ENCODE data around the gene ATF7. TPM values are rescaled to one million over a fixed set of nuclear protein-coding genes. Genes with fewer than 3 reads are reported as not detected.

The ATF7 gene
- polyA plus RNA-seq, 2 donors, result 15.9 to 23.5 TPM

GRCh38 chr12:53564941-53565340 lies 61.2 kb downstream of the ATF7 start:
- no peaks in the 10 kb centered on the region for H3K36me3 ChIP-seq (ENCODE audit: control insufficient read depth in 2 of 2, insufficient read depth in 2 of 2, low read length in 1 of 2)
- no peak overlapping the region for H3K4me3 ChIP-seq (ENCODE audit: low read depth in 1 of 2, low read length in 2 of 2)
- H3K27ac ChIP-seq (ENCODE audit: low read depth in 2 of 2, low read length in 1 of 2), result no peak overlapping the region
- no peaks in the 10 kb centered on the region for H3K4me1 ChIP-seq (ENCODE audit: control insufficient read depth in 2 of 2, insufficient read depth in 2 of 2, low read length in 1 of 2)
- H3K27me3 ChIP-seq (ENCODE audit: control insufficient read depth in 1 of 2, insufficient read depth in 2 of 2, low read length in 2 of 2), result no peaks in the 10 kb centered on the region
- H3K9me3 ChIP-seq (ENCODE audit: control insufficient read depth in 2 of 2, insufficient read depth in 1 of 2, low read depth in 1 of 2, low read length in 1 of 2), result no peaks in the 10 kb centered on the region

GRCh38 chr12:53564278-53564677 lies 61.9 kb downstream of the ATF7 start:
- no peaks in the 10 kb centered on the region for H3K27me3 ChIP-seq (ENCODE audit: control insufficient read depth in 1 of 2, insufficient read depth in 2 of 2, low read length in 2 of 2)
- no peak overlapping the region for H3K4me3 ChIP-seq (ENCODE audit: low read depth in 1 of 2, low read length in 2 of 2)
- H3K36me3 ChIP-seq (ENCODE audit: control insufficient read depth in 2 of 2, insufficient read depth in 2 of 2, low read length in 1 of 2), result no peaks in the 10 kb centered on the region
- H3K4me1 ChIP-seq (ENCODE audit: control insufficient read depth in 2 of 2, insufficient read depth in 2 of 2, low read length in 1 of 2), result no peaks in the 10 kb centered on the region
- H3K27ac ChIP-seq (ENCODE audit: low read depth in 2 of 2, low read length in 1 of 2), result no peak overlapping the region
- 83 to 85% methylated on average over 2 of the region's 2 CpGs for WGBS, 2 donors
- H3K9me3 ChIP-seq (ENCODE audit: control insufficient read depth in 2 of 2, insufficient read depth in 1 of 2, low read depth in 1 of 2, low read length in 1 of 2), result no peaks in the 10 kb centered on the region

- no peaks in the 10 kb centered on the region for H3K9me3 ChIP-seq (ENCODE audit: control insufficient read depth in 2 of 2, insufficient read depth in 1 of 2, low read depth in 1 of 2, low read length in 1 of 2)
- H3K36me3 ChIP-seq (ENCODE audit: control insufficient read depth in 2 of 2, insufficient read depth in 2 of 2, low read length in 1 of 2), result no peaks in the 10 kb centered on the region
- H3K4me3 ChIP-seq (ENCODE audit: low read depth in 1 of 2, low read length in 2 of 2), result no peak overlapping the region
- H3K27ac ChIP-seq (ENCODE audit: low read depth in 2 of 2, low read length in 1 of 2), result no peak overlapping the region
- 87 to 94% methylated on average over 2 of the region's 2 CpGs for WGBS, 2 donors
- H3K27me3 ChIP-seq (ENCODE audit: control insufficient read depth in 1 of 2, insufficient read depth in 2 of 2, low read length in 2 of 2), result no peaks in the 10 kb centered on the region
- no peaks in the 10 kb centered on the region for H3K4me1 ChIP-seq (ENCODE audit: control insufficient read depth in 2 of 2, insufficient read depth in 2 of 2, low read length in 1 of 2)
Measured at GRCh38 chr12:53563452-53564028, 62.6 kb downstream of the ATF7 start.

- no peak overlapping the region for H3K4me3 ChIP-seq (ENCODE audit: low read depth in 1 of 2, low read length in 2 of 2)
- no peaks in the 10 kb centered on the region for H3K9me3 ChIP-seq (ENCODE audit: control insufficient read depth in 2 of 2, insufficient read depth in 1 of 2, low read depth in 1 of 2, low read length in 1 of 2)
- H3K27ac ChIP-seq (ENCODE audit: low read depth in 2 of 2, low read length in 1 of 2), result peak overlapping the region in 1 of 2 donors; percentile 7
- WGBS, 2 donors, result 36 to 46% methylated on average over 1 of the region's 1 CpG
- no peaks in the 10 kb centered on the region for H3K27me3 ChIP-seq (ENCODE audit: control insufficient read depth in 1 of 2, insufficient read depth in 2 of 2, low read length in 2 of 2)
- H3K36me3 ChIP-seq (ENCODE audit: control insufficient read depth in 2 of 2, insufficient read depth in 2 of 2, low read length in 1 of 2), result no peaks in the 10 kb centered on the region
- H3K4me1 ChIP-seq (ENCODE audit: control insufficient read depth in 2 of 2, insufficient read depth in 2 of 2, low read length in 1 of 2), result no peaks in the 10 kb centered on the region
Measured at GRCh38 chr12:53561590-53561953, 64.6 kb downstream of the ATF7 start.

- no peak overlapping the region for H3K4me3 ChIP-seq (ENCODE audit: low read depth in 1 of 2, low read length in 2 of 2)
- H3K36me3 ChIP-seq (ENCODE audit: control insufficient read depth in 2 of 2, insufficient read depth in 2 of 2, low read length in 1 of 2), result no peaks in the 10 kb centered on the region
- H3K9me3 ChIP-seq (ENCODE audit: control insufficient read depth in 2 of 2, insufficient read depth in 1 of 2, low read depth in 1 of 2, low read length in 1 of 2), result no peaks in the 10 kb centered on the region
- H3K4me1 ChIP-seq (ENCODE audit: control insufficient read depth in 2 of 2, insufficient read depth in 2 of 2, low read length in 1 of 2), result no peaks in the 10 kb centered on the region
- WGBS, 2 donors, result 93 to 97% methylated on average over 2 of the region's 2 CpGs
- no peak overlapping the region for H3K27ac ChIP-seq (ENCODE audit: low read depth in 2 of 2, low read length in 1 of 2)
- no peaks in the 10 kb centered on the region for H3K27me3 ChIP-seq (ENCODE audit: control insufficient read depth in 1 of 2, insufficient read depth in 2 of 2, low read length in 2 of 2)
Measured at GRCh38 chr12:53560912-53561589, 65.1 kb downstream of the ATF7 start.

- WGBS, 2 donors, result 68 to 82% methylated on average over 6 of the region's 6 CpGs
- no peaks in the 10 kb centered on the region for H3K36me3 ChIP-seq (ENCODE audit: control insufficient read depth in 2 of 2, insufficient read depth in 2 of 2, low read length in 1 of 2)
- no peak overlapping the region for H3K27ac ChIP-seq (ENCODE audit: low read depth in 2 of 2, low read length in 1 of 2)
- H3K4me1 ChIP-seq (ENCODE audit: control insufficient read depth in 2 of 2, insufficient read depth in 2 of 2, low read length in 1 of 2), result no peaks in the 10 kb centered on the region
- H3K27me3 ChIP-seq (ENCODE audit: control insufficient read depth in 1 of 2, insufficient read depth in 2 of 2, low read length in 2 of 2), result no peaks in the 10 kb centered on the region
- no peaks in the 10 kb centered on the region for H3K9me3 ChIP-seq (ENCODE audit: control insufficient read depth in 2 of 2, insufficient read depth in 1 of 2, low read depth in 1 of 2, low read length in 1 of 2)
- H3K4me3 ChIP-seq (ENCODE audit: low read depth in 1 of 2, low read length in 2 of 2), result no peak overlapping the region
Measured at GRCh38 chr12:53560351-53560750, 65.8 kb downstream of the ATF7 start.

- no peaks in the 10 kb centered on the region for H3K36me3 ChIP-seq (ENCODE audit: control insufficient read depth in 2 of 2, insufficient read depth in 2 of 2, low read length in 1 of 2)
- no peaks in the 10 kb centered on the region for H3K4me1 ChIP-seq (ENCODE audit: control insufficient read depth in 2 of 2, insufficient read depth in 2 of 2, low read length in 1 of 2)
- no peaks in the 10 kb centered on the region for H3K27me3 ChIP-seq (ENCODE audit: control insufficient read depth in 1 of 2, insufficient read depth in 2 of 2, low read length in 2 of 2)
- H3K4me3 ChIP-seq (ENCODE audit: low read depth in 1 of 2, low read length in 2 of 2), result no peak overlapping the region
- H3K27ac ChIP-seq (ENCODE audit: low read depth in 2 of 2, low read length in 1 of 2), result no peak overlapping the region
- WGBS, 2 donors, result 98 to 100% methylated on average over 1 of the region's 1 CpG
- H3K9me3 ChIP-seq (ENCODE audit: control insufficient read depth in 2 of 2, insufficient read depth in 1 of 2, low read depth in 1 of 2, low read length in 1 of 2), result no peaks in the 10 kb centered on the region
Measured at GRCh38 chr12:53558631-53559030, 67.6 kb downstream of the ATF7 start.

- 87 to 90% methylated on average over 13 to 14 of the region's 14 CpGs for WGBS, 2 donors
- Histone ChIP-seq H3K27me3 (ENCODE audit: control insufficient read depth in 1 of 2, insufficient read depth in 2 of 2, low read length in 2 of 2) (no peaks in the 10 kb centered on the region), H3K36me3 (ENCODE audit: control insufficient read depth in 2 of 2, insufficient read depth in 2 of 2, low read length in 1 of 2) (peaks cover 0 to 6% of the 10 kb centered on the region in 2 donors), H3K27ac (ENCODE audit: low read depth in 2 of 2, low read length in 1 of 2) (no peak overlapping the region), H3K4me3 (ENCODE audit: low read depth in 1 of 2, low read length in 2 of 2) (no peak overlapping the region), H3K4me1 (ENCODE audit: control insufficient read depth in 2 of 2, insufficient read depth in 2 of 2, low read length in 1 of 2) (no peaks in the 10 kb centered on the region), H3K9me3 (ENCODE audit: control insufficient read depth in 2 of 2, insufficient read depth in 1 of 2, low read depth in 1 of 2, low read length in 1 of 2) (no peaks in the 10 kb centered on the region)
Measured at GRCh38 chr12:53552361-53553327, 73.5 kb downstream of the ATF7 start.

- Histone ChIP-seq H3K27me3 (ENCODE audit: control insufficient read depth in 1 of 2, insufficient read depth in 2 of 2, low read length in 2 of 2) (no peaks in the 10 kb centered on the region), H3K4me3 (ENCODE audit: low read depth in 1 of 2, low read length in 2 of 2) (no peak overlapping the region), H3K4me1 (ENCODE audit: control insufficient read depth in 2 of 2, insufficient read depth in 2 of 2, low read length in 1 of 2) (no peaks in the 10 kb centered on the region), H3K9me3 (ENCODE audit: control insufficient read depth in 2 of 2, insufficient read depth in 1 of 2, low read depth in 1 of 2, low read length in 1 of 2) (no peaks in the 10 kb centered on the region), H3K27ac (ENCODE audit: low read depth in 2 of 2, low read length in 1 of 2) (no peak overlapping the region), H3K36me3 (ENCODE audit: control insufficient read depth in 2 of 2, insufficient read depth in 2 of 2, low read length in 1 of 2) (peaks cover 0 to 6% of the 10 kb centered on the region in 2 donors)
- WGBS, 2 donors, result 87 to 88% methylated on average over 2 of the region's 2 CpGs
Measured at GRCh38 chr12:53551889-53552291, 74.3 kb downstream of the ATF7 start.

Data from esophagus (tissue), 2 donors.